ENCODE measurements around the gene FBN1.

The FBN1 gene

DNA sequence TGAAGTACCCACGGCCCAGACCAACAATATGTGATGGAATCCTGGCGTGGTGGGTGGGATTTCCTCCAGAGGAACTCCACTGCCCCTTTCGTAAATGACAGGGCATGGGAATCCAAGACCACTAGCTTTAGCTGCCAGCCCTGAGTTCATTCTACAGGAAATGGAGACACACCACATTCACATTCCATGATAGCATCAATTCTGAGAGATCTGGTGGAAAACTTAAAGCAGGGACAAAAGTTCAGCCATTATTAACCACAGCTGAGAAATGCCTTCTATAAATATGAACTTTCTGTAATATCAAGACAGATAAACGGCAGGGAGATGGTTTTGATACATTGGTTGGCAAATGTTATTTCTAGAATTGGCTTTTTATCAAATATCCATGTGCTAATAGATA lies 98.2 kb downstream of the FBN1 start:
- no peak for DNase-seq

DNA sequence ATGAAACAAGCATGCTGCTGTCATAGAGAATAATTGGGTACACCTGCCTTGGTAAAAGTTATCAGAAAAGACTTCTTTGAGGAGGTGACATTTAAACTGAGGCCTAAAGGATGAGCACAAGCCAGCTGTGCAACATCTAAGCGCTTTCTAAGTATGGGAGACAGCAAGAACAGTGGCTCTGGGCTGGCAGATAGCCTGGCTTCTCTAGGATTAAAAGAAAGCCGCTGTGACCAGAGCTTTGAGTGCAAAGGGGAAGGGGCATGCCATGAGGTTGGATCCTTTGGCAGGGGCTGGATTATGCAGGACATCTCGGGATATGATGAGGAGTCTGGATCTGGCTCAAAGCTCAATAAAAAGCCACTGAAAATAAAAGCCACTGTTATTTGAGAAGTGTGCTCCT lies 99.2 kb downstream of the FBN1 start:
- no peak for DNase-seq

DNA sequence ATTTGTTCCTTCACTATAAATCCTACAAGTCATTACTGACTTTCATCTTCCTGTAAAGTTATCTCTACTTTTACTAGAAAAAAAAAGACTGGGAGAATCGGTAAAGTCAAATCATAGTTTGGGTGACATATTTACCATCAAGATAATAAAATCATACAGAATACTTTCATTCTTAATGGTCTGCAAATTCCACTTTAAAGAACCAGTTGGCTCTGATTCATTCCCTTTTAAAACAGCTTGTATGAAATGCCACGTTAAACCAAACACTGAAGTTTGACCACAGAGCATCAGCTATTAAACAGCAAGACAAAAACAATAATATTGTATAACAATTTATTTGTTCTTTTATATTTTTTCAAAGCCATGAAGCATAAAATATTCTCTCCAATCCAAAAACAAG lies 100.7 kb downstream of the FBN1 start:
- DNase-seq: no peak

DNA sequence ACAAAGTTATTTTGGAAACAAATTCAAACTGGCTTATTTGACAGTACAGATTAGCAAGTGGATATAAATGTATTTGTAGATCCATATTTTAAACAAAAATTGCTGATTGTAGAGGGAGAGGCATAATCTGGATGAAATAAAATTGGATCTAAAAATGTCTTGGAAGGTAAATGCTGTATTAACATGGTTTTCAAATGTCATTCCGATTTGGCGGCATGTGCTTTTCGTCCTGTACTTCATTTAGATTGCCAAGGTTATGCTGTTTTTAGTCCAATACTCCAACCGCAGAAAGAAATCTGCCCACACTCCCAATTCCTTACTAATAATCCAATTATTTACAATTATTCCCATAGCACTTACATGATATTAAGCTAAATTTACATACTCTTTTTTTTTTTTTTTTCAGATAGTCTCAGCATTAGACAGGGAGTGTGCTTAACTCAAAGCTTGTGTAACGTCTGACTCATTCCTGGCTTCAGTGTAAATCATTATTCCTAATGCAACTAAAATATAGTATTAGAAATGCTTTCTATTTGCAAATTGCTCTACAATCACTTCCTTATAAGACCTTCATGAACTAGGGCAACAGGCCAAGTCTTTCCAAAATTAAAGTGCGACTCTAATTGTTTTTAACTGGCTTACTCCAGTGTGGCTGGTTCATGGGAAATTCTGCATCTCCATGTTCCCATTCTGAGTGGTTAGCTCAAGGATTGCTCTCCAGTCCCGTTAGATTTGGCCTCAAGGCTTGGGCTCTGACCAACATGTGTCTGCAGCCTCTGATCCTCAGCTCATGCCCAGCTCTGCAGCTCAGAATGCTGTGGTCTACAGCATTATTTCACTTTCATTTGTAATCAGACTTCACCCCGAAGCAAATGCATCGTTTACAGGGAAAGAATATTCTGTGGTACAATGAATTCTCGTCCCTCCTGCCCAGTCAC lies 103.9 kb downstream of the FBN1 start:
- peak; percentile 13 for DNase-seq

DNA sequence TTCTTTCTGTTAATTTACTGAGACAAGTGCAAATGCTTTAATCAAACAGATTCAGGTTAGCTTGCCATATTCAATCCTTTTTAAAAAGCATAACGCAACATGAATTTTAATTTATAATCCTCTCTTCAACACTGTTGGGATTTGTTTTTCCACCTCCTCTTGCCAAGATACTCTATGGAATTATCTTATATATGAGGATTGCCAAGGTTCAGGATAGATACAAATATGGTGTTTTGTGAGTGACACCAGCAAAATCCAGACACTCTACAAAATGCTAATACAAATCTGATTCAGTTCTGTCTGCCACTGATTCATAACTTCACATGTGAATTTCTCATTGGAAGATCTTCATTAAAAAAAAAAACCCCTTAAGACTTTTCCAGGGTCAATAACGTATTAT lies 104.8 kb downstream of the FBN1 start:
- no peak for DNase-seq

DNA sequence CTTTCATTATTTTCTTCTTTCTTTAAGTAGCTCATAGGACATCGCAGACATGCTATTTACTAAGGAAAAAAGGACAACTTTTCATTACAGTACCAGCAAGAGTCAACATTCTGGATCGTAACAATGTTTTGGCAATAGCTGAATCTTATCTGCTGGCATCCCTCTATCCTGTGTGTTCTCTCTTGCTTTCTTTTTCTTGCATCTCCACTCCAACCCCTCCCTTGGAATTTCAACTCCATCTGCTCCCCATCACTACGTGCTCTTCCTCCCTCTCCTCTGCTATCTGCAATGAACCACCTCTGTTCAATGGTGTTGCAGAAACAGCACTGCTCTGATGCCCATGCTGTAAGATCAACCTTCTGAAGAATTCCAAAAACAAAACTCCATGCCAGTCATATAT lies 106.6 kb downstream of the FBN1 start:
- DNase-seq: no peak

DNA sequence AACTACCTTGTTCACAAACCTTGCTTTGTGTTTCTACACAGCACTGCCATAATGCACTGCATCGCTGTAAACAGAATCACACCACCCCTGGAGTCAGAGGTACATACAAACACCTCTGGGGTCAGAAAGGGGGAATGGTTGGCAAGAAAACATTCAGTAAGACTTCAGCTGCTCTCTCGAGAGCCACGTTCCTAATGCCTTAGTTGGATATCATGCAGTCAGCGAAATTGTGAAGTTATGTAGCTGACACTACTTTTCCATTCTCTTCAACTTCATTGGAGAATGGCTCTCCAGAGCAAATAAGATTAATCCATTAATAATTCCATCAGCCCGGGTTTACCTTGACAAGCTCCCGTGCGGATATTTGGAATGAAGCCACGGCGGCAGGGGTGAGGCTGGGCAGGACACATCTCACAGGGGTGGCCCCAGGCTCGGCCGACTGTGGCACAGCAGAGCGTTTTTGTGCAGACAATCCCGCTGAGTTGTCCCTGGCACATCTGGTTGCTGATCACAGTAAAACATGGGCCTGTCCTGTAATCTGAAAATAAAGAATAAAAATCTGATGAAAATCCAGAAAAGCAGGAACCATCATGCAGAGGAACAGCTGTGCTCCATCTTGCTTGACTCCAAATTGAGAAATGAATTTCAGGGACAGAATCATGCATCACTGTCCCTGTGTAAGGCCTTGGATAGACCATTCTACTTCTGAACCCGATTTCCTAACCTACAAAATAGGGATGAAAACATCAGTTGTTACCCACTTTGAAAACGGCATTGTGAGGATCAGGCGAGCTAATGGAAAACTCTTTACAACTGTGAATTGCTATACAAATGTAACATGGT lies 108.0 kb downstream of the FBN1 start:
- no peak for DNase-seq

DNA sequence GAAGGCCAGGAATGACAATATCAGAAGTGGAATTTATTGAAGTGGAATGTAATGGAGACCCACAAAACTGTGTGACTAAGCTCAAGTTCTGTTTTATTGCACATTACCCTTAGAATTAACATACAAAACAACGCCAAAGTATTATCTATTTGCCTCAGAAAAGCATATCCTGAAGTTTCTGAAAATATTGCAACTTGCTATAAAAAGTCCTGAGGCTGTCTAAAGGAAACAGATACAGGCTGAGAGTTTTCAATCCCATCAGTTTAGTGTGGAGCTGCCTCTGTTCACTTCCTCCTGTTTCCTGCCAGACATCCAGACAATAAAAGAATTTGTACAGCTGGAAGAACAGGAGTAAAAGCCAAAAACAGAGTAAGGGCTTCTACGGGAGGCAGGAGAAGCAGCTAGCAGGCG lies 108.8 kb downstream of the FBN1 start:
- DNase-seq: no peak

DNA sequence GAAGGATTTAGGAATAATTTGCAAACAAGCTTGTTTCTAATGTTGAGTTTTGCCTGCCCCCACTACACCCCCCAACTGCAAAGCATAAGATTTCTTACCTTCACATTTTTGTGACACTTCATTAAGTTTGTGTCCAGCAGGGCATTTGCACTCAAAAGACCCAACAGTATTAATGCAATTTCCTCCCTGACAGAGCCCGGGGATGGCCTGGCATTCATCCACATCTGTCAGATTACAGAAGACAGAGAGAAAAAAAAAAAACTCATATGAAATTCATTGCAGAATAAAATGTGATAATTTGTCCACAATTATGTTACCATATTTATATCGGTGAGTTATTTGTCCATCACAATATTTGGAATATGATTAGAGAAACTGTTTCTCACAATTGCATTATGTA lies 111.5 kb downstream of the FBN1 start:
- no peak for DNase-seq

DNA sequence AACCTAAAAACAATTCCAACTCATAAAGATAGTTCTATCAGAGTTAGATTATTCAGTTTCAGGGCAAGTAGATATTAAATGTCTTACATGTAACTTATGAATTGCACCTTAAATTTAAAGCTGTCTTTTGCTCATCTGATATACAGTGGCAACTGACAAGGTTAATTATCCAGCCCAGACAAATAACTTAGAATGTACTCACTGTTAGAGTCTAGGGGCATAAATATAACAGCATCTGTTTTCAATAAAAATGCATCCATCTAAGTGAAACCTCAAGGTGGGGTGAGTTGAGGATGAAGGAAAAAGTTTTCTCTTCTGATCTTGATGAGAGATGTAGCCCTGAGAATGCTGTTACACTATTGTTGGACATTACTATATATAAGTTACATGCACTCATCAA lies 112.6 kb downstream of the FBN1 start:
- DNase-seq: no peak

DNA sequence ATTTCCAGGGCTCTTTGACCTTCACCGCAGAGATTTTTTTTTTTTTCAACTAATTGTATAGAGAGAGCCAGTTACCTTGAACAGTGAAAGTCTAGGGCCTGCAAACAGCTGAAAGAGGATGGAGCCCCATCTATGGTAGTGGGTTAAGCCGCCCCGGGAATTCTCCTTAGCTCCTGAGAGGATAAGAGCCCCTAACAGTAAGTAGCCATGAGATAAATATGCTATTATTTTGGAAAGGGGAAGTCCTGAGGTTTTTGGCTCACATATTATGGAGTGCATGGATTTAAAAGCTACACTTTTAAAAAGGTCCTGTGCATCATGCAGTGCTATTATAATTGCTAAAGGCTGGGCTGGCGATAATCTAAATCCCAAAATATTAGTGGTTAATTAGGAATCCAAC lies 115.0 kb downstream of the FBN1 start:
- no peak for DNase-seq

DNA sequence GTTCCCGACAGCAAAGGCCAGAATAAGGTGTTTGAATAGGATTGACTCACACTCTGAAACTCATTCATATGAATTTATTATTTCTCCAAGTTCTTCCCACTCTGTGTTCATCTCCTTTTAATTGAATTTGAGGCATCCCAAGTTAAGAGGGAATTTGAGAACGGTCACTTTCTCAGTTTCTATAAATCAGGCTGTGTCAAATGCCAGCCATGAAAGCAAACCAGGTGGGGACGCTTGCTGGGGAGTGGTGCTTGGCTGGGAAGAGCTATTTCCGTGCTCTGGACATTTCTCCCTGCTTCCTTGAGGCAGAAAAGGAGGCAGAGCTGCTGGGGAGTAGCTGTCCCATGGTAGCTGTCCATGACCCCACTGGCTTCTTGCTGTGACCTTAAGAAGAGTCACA lies 116.6 kb downstream of the FBN1 start:
- no peak for DNase-seq

DNA sequence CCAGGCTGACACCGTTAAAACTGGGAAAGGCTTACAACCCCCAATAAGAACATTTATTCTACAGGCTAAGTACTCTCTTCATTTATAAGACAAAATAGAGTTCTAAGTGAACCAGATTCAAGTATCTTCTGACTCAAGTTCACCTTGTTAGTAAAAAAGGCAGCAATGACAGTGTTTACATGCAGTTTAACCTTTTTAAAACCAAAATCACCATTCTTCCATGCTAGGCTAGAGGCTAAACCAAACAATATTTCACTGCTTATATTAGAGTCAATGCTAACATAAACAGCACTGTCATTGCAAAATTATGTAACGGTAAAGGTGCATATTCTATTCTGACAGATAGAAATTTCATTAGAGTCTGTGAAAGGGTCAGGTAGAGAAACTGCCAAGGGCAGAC lies 118.0 kb downstream of the FBN1 start:
- DNase-seq: no peak

DNA sequence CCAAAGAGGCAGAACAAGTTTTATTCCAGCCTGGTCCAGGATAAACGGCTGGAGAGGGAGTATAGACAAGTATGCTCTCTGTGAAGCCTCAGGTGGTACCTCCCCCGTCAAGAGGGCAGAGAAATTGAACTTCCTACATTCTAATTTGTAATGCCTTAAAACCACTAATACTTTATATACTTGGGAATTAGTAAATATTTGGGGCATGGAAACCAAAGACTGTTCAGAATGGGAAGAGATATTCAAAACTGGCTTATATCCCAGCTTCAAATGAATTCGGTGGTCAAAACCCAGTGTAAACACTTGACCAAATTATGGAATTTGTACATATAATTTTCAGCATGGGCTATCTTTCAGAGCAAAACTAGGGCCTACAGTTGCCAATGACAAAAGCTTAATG lies 122.6 kb downstream of the FBN1 start:
- no peak for DNase-seq

DNA sequence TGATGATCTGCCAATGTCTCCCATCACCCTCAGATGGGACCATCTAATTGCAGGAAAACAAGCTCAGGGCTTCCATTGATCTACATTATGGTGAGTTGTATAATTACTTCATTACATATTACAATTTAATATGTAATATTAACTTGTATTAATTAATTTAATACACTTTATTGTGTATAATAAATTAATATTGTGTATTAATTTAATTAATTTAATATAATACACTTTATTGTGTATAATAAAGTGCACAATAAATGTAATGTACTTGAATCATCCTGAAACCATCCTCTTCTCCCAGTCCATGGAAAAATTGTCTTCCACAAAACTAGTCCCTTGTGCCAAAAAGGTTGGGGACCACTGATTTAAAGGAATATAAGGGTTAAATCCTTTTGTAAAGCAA lies 123.4 kb downstream of the FBN1 start:
- DNase-seq: no peak

DNA sequence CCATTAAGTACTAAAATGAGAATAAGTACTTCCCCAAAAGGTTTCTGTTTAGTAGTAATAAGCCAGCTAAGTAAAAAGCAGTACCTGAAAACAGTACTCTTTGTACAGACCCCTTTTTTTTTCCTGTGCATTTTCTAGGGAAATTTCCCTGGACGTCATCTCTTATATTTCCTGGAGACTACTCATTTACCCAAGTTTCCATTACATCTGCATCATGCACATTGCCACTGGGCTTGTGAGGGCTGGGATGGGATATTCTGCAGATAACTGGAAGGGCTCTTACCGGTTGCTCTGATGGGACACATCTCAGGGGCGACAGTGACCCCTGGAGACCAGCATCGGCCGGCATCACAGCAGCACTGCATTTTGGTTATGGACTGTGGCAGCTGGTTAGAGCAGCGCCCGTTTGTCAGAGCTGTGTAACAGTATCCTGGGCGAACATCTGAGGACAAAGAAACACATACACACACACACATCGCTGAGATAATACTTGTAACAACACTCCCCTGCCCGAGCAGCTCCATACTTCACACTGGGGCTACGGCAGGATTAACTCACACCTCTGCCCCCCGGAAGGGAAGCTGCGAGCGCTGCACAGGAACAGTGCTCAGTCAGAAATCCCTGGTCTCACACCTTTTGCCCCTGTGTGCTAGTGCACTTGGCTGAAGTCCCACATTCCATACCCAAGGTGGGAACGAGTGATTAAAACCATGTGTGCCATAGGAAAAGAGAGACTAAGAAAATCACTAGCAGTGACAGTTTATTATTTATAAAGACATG lies 124.9 kb downstream of the FBN1 start:
- DNase-seq: no peak

DNA sequence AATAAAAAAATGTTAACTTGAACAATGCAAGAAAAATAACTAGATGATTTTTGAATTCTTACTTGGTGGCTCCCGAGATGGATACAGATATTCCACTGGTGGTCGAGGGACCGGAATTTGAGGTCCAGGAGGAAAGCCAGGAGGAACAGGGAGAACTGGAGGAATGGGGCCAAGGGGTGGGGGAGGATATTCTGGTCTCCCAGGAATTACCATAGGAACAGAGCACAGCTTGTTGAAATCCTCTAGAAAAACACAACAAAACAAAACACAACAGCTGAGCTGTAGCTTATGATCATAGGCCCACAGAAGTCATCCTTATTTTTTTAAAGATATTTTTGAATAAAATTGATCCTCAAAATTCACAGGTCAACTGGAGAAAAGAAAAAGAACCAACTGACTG lies 129.4 kb downstream of the FBN1 start:
- DNase-seq: no peak

DNA sequence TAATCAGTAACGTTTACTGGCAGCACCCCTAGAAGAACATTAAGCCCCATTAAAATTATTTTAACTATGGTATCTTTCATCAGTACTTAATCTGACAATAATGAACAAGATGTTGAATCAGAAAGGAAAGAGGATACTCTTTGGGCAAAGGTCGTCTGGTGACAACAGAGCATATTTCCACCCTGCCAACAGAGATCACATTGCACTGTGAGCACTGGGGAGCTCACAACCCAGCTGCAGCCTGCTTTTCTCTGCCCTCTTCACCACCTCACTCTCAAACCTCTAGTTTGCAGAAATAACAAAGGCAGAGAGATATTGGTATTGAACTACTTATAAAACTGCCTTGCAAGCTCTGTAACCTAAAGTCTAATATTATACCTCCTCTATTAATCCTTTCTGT lies 130.0 kb downstream of the FBN1 start:
- DNase-seq: no peak

DNA sequence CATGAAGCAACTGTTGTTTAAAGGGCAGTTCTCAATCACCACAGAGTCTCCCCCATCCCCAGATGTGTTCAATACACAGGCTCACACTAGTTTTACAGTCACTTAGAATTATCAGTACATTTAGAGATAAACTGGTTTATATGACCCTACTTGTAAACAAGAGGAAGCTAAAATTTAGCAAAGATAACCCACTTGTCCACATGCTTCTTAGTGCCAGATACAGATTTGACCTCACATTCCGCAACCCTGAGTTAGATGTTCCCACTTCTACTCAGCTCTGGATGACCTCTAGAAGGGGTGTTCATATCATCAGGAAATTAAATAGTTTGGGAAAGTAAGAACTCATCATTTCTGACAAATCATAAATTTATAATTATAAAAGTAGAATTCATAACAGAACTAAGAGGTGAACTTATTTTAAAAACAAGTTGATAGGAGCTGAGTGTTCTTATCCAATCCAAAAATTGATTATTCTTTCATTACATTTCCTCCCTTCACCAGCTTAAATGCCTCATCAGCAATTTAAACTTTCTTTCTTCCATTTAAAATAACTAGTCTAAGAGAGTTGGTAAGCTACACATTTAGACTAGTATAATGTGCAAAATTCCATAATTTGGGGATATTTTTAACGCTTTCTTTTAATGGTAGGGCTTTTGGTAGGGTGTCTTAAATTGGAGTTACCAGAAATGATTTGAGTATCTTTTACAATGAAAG lies 131.2 kb downstream of the FBN1 start:
- no peak for DNase-seq

DNA sequence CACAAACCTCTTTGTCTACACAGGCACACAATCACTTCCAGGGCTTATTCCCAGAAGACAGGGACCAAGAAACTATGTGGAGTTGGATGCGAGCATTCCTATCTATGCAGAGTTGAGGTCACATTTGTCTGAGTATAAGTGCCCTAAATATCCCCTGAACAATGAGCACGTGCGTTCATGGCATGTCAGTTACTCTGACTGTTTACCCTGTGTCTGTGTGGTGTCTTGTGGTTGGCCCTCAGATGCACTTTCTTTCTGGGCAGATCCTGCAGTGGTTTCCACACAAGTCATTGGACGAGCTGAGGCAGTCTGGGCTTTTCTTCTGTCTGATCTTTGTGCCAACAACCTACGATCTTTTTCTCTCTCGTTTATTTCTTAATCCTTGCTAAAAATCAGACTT lies 134.5 kb downstream of the FBN1 start:
- DNase-seq: no peak

DNA sequence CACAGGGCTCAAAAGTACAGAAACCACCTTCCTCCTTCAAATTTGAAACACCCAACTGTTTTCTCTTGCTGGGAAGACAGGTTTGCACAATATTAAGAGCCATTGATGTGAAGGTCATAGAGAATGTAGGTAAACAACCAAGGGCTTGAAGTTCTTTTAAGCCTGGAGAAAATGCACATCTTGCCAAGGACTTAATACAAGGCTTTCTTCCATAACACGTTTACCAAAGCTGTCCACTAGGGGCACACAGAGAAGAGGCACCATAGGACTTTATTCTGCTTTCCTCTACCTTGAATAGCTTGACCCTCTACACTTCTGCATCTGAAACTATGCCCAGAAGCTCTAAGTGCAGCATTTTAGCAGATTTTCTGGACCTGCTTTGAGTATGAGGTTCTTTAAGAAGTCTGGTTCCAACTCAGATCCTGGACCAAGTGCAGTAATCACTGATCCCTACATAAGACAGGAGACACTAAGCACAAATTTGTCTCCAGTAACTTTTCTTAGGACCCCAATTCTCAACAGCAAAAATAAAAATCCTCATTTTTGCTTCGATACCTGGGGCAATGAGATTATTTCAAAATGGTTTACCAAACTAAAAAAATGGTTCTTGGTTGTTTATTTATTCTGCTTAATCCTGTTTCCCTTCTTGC lies 138.0 kb downstream of the FBN1 start:
- DNase-seq: peak; percentile 44

DNA sequence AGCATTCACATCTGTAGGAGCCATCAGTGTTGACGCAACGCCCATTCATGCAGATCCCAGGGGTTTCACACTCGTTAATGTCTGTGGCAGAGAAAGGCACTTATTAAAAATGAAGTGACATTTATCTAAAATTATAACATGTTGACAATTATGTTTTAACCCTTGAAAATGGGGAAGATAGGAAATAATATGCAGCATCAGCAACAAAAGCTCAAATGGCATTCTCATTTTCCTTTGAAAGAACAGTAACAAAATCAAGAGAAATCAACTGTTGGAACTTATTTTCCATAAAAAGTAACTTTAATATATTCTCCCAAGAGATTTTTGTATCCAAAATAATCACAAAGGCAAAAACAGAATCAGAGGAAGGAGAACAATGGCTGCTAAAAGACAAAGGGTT lies 140.4 kb downstream of the FBN1 start:
- DNase-seq: no peak
